ENCODE results near the gene TCF4. TPM values are rescaled to one million over a fixed set of nuclear protein-coding genes. Genes with fewer than 3 reads are reported as not detected.

TCF4 gene
- total and polyA plus RNA-seq, 2 experiments from 2014 or later: 77.7 to 89.2 TPM

GRCh38 chr18:55486936-55487335 lies 101.1 kb downstream of the TCF4 start:
- no peak overlapping the region for H3K4me2 ChIP-seq
- H3K27ac Mint-ChIP-seq: no peak overlapping the region
- H3K4me1 Mint-ChIP-seq: peaks cover 57% of the 10 kb centered on the region
- no peak overlapping the region for H3K4me3 ChIP-seq
- ATAC-seq: no peak
- H3K4me3 Mint-ChIP-seq: no peak overlapping the region
- H2AFZ ChIP-seq: no peak overlapping the region
- DNase-seq (ENCODE audit: low spot score): no peak
- no peaks in the 10 kb centered on the region for H3K36me3 ChIP-seq (ENCODE audit: insufficient read depth)
- peaks cover 4% of the 10 kb centered on the region; the same call in 1 of the 3 replicates for H3K36me3 Mint-ChIP-seq (ENCODE audit: low read depth)
- H4K20me1 ChIP-seq (replicated peaks; ENCODE audit: insufficient read depth): no peaks in the 10 kb centered on the region
- H3K4me1 ChIP-seq (ENCODE audit: insufficient read depth): peaks cover 44% of the 10 kb centered on the region
- 0 out of 2 replicates have a peak, but pooled peaks cover 2% of the 10 kb centered on the region for H3K9me2 ChIP-seq (ENCODE audit: insufficient read depth)
- no peaks in the 10 kb centered on the region for H3F3A ChIP-seq (replicated peaks; ENCODE audit: low read depth)
- H3K79me2 ChIP-seq (replicated peaks; ENCODE audit: insufficient read depth): peaks cover 72% of the 10 kb centered on the region
- no peaks in the 10 kb centered on the region for H3K27me3 Mint-ChIP-seq (ENCODE audit: insufficient read depth, low read depth, poor library complexity)
- H3K27ac ChIP-seq (ENCODE audit: low read depth): no peak overlapping the region
- no peaks in the 10 kb centered on the region for H3K27me3 ChIP-seq (ENCODE audit: insufficient read depth)
- no peaks in the 10 kb centered on the region for H3K9me3 Mint-ChIP-seq
- no peak for TF ChIP-seq STAT1 (IDR thresholded peaks at IDR 0.05; ENCODE audit: unreplicated experiment)
- no peak for TF ChIP-seq POLR2AphosphoS5 (IDR thresholded peaks at IDR 0.05; ENCODE audit: low read depth)
- TF ChIP-seq ZNF331 (CRISPR knock-in tag; IDR thresholded peaks at IDR 0.05; ENCODE audit: low read depth): no peak
- no peak for TF ChIP-seq CTCF (conservative IDR thresholded peaks at IDR 0.05; ENCODE audit: low read depth in 2 of 2)

GRCh38 chr18:55485666-55486065 lies 102.3 kb downstream of the TCF4 start:
- Histone ChIP-seq H3F3A (replicated peaks; ENCODE audit: low read depth) (no peaks in the 10 kb centered on the region), H3K4me1 (ENCODE audit: insufficient read depth) (peaks cover 37% of the 10 kb centered on the region), H3K4me3 (no peak overlapping the region), H3K4me2 (no peak overlapping the region), H3K79me2 (replicated peaks; ENCODE audit: insufficient read depth) (peaks cover 71% of the 10 kb centered on the region), H4K20me1 (replicated peaks; ENCODE audit: insufficient read depth) (no peaks in the 10 kb centered on the region), H3K27me3 (ENCODE audit: insufficient read depth) (no peaks in the 10 kb centered on the region), H2AFZ (no peak overlapping the region), H3K36me3 (ENCODE audit: insufficient read depth) (no peaks in the 10 kb centered on the region), H3K9me2 (ENCODE audit: insufficient read depth) (0 out of 2 replicates have a peak, but pooled peaks cover 2% of the 10 kb centered on the region), H3K27ac (ENCODE audit: low read depth) (no peak overlapping the region)
- H3K4me3 Mint-ChIP-seq: no peak overlapping the region
- H3K27me3 Mint-ChIP-seq (ENCODE audit: insufficient read depth, low read depth, poor library complexity): no peaks in the 10 kb centered on the region
- no peak overlapping the region for H3K27ac Mint-ChIP-seq
- peaks cover 11% of the 10 kb centered on the region; the same call in 2 of the 3 replicates for H3K36me3 Mint-ChIP-seq (ENCODE audit: low read depth)
- no peak for DNase-seq (ENCODE audit: low spot score)
- no peak for ATAC-seq
- peaks cover 44% of the 10 kb centered on the region for H3K4me1 Mint-ChIP-seq
- no peaks in the 10 kb centered on the region for H3K9me3 Mint-ChIP-seq
- TF ChIP-seq CTCF (conservative IDR thresholded peaks at IDR 0.05; ENCODE audit: low read depth in 2 of 2) (no peak), EZH2 (IDR thresholded peaks at IDR 0.05; ENCODE audit: low read depth, unreplicated experiment) (no peak), ZNF331 (CRISPR knock-in tag; IDR thresholded peaks at IDR 0.05; ENCODE audit: low read depth) (no peak), CREB1 (CRISPR knock-in tag; IDR thresholded peaks at IDR 0.05; ENCODE audit: low read depth) (no peak), POLR2AphosphoS5 (IDR thresholded peaks at IDR 0.05; ENCODE audit: low read depth) (no peak), JUNB (IDR thresholded peaks at IDR 0.05; ENCODE audit: unreplicated experiment) (no peak), ZNF114 (CRISPR knock-in tag; IDR thresholded peaks at IDR 0.05) (no peak), EZH2phosphoT487 (IDR thresholded peaks at IDR 0.05; ENCODE audit: unreplicated experiment) (no peak), STAT1 (IDR thresholded peaks at IDR 0.05; ENCODE audit: unreplicated experiment) (no peak)
- TF ChIP-seq, protein P1, sequence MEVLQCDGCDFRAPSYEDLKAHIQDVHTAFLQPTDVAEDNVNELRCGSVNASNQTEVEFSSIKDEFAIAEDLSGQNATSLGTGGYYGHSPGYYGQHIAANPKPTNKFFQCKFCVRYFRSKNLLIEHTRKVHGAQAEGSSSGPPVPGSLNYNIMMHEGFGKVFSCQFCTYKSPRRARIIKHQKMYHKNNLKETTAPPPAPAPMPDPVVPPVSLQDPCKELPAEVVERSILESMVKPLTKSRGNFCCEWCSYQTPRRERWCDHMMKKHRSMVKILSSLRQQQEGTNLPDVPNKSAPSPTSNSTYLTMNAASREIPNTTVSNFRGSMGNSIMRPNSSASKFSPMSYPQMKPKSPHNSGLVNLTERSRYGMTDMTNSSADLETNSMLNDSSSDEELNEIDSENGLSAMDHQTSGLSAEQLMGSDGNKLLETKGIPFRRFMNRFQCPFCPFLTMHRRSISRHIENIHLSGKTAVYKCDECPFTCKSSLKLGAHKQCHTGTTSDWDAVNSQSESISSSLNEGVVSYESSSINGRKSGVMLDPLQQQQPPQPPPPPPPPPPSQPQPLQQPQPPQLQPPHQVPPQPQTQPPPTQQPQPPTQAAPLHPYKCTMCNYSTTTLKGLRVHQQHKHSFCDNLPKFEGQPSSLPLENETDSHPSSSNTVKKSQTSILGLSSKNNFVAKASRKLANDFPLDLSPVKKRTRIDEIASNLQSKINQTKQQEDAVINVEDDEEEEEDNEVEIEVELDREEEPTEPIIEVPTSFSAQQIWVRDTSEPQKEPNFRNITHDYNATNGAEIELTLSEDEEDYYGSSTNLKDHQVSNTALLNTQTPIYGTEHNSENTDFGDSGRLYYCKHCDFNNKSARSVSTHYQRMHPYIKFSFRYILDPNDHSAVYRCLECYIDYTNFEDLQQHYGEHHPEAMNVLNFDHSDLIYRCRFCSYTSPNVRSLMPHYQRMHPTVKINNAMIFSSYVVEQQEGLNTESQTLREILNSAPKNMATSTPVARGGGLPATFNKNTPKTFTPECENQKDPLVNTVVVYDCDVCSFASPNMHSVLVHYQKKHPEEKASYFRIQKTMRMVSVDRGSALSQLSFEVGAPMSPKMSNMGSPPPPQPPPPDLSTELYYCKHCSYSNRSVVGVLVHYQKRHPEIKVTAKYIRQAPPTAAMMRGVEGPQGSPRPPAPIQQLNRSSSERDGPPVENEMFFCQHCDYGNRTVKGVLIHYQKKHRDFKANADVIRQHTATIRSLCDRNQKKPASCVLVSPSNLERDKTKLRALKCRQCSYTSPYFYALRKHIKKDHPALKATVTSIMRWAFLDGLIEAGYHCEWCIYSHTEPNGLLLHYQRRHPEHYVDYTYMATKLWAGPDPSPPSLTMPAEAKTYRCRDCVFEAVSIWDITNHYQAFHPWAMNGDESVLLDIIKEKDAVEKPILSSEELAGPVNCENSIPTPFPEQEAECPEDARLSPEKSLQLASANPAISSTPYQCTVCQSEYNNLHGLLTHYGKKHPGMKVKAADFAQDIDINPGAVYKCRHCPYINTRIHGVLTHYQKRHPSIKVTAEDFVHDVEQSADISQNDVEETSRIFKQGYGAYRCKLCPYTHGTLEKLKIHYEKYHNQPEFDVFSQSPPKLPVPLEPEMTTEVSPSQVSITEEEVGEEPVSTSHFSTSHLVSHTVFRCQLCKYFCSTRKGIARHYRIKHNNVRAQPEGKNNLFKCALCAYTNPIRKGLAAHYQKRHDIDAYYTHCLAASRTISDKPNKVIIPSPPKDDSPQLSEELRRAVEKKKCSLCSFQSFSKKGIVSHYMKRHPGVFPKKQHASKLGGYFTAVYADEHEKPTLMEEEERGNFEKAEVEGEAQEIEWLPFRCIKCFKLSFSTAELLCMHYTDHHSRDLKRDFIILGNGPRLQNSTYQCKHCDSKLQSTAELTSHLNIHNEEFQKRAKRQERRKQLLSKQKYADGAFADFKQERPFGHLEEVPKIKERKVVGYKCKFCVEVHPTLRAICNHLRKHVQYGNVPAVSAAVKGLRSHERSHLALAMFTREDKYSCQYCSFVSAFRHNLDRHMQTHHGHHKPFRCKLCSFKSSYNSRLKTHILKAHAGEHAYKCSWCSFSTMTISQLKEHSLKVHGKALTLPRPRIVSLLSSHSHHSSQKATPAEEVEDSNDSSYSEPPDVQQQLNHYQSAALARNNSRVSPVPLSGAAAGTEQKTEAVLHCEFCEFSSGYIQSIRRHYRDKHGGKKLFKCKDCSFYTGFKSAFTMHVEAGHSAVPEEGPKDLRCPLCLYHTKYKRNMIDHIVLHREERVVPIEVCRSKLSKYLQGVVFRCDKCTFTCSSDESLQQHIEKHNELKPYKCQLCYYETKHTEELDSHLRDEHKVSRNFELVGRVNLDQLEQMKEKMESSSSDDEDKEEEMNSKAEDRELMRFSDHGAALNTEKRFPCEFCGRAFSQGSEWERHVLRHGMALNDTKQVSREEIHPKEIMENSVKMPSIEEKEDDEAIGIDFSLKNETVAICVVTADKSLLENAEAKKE (CRISPR knock-in tag; IDR thresholded peaks at IDR 0.05): no peak

All from GM23338 (cell line).